GM18508 (cell line): ENCODE data around the gene SORCS2.

Source experiments
- ATAC-seq: cut with Tn5 transposase; IDR thresholded peaks from one replicate; pipeline ENCODE4 v1.9.1; 2021; ENCODE audit warnings: moderate number of reproducible peaks; ENCODE audit not compliant: insufficient read depth, unreplicated experiment

Gene SORCS2

DNA sequence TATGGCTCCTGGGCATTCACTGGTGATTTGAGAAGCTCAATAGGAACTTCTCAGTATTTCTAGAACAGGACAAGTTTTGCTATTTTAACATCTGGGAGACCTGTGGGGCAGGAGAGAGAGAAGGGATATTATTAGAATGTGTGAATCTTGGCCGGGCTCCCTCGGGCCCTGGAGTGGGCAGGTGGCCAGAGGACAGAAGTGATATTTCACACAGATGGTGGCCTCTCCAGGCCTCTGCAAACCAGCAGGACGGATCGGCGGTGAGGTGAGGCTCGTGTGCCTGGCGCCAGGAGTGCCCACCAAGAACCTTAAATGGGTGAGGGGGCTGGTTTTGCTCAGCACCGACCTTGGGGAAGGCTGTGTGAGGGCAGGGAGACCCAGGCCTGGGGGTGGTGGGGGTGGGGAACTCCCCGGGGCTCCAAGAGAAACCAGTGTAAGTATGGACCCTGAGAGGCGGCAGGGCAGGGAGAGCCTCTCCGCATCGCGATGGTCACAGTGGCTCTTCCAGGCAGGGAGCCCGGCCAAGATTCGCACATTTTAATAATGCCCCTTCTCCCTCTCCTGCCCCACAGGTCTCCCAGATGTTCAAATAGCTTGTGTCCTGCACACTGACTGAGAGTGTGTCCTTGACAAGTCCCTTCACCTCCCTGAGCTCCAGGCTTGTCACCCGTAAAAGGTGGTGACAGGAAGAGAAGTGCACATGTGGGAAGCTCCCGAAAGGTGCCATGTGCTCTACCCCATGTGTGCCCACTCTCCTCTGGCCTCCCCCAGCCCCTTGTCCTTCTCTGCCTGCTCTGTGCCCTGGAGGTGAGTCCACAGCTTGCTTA lies 64.9 kb downstream of the SORCS2 start:
- ATAC-seq, result no peak

DNA sequence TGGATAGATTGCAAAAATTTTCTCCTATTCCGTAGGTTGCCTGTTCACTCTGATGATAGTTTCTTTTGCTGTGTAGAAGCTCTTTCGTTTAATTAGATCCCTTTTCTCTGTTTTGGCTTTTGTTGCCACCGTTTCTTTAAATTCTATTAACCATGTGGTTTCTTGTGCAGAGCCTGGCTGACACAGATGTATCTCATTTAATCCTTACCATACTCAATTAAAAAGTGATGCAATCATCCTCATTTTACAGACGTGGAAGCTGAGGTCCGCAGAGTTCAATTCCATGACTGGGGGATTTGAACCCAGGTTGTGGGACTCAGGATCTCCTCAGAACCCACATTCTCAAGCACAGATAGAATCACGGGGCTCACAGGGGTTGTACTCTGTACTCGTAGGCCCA lies 66.7 kb downstream of the SORCS2 start:
- ATAC-seq, result no peak

DNA sequence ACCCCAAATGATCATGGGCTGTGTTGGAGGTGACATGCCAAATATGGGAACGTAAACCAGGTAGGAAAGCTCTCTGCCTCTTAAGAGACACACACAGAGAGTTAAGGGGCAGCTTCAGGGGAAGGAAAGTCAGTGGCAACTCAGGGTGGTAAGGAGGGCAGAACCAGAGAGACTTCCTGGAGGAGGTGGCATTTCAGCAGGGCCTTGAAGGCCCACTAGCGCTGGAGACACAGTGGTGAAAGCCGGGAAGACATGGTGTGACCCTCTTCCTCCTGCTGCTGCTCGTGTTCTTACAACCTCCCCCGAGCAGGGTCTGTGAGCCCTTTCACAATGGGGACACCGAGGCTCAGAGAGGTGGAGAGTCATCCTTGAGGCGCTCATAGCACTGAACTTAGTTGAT lies 68.2 kb downstream of the SORCS2 start:
- no peak for ATAC-seq

DNA sequence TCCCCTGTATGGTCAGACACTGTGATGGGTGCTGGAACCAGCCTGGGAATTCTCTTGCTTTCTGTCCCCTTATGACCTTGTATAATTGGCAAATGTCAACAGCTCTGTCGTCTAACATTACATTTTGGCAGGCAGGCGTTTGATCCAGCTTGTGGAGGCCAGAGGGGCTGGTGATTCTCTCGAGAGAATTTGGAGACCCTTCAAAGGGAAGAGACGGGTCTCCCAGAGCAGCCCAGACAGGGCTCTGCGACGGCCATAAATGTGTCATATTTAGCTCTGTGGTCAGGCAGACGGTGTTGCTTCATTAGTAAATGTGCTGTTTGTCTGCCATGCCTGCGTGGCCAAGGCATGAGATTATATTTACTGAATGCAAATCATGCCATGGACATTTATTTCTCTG lies 68.7 kb downstream of the SORCS2 start:
- no peak for ATAC-seq

DNA sequence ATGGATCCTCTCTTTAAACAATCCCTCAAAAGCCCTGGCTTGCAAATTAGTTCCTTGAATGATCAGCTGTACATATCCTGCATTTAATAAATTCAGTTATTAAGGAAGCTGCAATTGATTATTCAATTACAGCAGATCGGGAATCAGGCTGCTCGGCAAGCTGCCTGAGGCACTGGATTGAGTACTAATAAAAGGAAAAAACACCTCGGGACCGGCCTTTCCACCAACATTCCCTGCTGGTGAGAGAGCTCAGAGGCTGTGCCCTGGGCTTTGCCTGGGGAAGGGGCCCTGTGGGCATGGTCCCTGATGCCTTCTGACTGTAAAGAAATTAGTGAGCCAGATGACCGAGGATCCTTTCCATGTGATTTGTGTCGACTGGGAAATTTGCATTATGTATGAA lies 69.2 kb downstream of the SORCS2 start:
- no peak for ATAC-seq

DNA sequence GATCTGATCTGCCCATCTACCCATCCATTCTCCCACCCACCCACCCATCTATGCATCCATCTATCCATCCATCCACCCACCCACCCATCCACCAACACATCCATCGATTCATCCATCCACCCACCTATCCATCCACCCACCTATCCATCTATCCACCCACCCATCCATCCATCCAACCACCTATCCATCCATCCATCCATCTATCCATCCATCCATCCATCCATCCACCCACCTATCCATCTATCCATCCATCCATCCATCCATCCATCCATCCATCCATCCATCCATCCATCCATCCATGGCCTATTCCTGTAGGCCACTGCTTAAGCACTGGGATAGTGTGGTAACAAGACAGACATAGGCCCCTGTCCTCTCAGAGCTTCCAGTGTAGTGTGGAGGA lies 69.8 kb downstream of the SORCS2 start:
- ATAC-seq, result no peak

DNA sequence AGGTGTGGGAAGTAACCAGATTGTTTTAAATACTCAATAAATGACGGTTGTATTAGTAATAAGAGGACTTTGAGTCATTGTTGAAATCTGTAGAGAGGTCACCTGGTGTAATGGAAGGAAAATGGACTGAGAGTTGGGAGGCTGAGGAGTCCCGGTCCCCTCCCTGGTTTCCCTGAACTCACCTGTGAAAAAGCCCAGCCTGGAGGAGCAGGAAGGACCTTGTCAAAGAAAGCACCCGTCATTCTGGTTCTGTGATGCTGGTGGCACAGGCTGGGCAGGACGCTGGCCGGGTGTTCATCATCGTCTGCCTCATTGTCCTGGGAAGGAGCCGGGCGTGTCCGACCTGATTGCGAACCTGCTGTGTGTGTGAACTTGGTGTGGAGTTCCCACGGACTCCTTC lies 70.8 kb downstream of the SORCS2 start:
- ATAC-seq, result no peak

DNA sequence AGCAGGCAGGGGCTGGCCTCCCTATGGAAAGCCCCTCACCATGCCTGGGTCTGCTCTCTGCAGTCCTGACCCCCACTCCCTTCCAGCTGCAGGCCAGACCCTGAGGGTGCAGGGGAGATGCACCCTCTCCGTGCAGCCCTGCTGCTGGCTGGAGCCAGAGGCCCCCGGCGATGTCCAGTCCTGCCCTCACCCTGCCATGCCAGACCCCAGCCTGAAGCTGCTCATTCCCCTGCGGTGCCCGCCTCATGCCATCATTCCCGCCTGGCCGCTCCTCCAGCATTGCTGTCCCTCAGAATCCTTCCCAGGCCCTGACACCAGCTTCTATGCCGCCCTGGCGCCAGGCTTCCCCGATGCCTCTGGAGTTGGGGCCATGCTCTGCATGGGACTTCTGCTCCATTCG lies 72.4 kb downstream of the SORCS2 start:
- no peak for ATAC-seq

DNA sequence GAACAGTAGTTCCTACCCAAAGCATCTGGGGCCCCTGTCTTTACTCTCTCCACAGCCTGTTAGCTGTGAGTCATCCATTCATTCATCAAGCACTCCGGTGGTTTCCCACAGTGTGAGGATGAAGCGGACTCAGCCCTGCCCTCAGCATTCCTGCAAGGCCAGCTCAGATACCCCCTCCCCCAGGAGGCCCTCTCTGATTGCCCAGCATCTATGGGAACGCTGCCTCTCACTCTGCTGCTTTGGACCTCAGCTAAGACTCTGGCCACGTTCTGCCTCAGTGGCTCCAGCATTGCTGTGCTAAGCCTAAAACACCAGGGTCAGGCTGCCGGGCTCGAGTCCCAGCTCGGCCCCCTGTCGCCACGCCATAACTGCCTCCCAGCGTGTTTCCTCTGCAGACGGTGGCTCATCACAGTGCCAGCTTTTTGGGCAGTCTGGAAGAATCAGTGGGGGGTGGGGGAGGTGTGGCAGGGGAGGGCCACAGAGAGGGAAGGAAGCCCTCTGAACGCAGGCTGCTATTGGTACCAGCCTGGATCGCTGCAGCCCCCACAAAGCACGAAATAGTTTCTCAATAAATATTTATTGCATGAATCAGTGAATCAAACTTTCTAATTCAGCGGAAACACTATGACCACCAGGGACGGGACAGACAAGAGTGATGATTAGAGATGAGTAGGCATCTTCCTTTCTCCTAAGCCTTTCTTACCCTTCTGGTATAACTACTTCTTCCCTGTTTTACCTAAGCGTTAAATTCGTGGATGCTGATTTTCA lies 74.4 kb downstream of the SORCS2 start:
- no peak for ATAC-seq

DNA sequence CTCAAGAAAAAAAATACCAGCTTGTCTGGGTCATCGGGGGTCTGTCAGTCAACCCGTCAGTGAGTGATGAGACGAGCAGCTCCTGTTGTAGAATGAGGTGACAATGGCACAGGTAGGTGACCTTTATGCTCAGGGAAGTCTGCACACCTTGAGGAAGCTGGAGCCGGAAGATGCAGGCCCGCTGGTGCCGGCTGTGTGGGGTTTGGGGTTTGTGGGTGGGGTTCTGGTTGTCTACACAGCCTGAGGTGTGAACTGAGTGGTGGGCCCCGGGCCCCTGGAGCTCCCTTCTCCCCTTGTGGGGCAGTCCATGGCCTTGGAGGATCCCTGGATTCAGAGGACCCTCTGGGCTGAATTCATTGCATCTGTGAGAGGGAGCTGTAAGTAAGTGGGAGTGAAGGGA lies 75.5 kb downstream of the SORCS2 start:
- ATAC-seq, result no peak

DNA sequence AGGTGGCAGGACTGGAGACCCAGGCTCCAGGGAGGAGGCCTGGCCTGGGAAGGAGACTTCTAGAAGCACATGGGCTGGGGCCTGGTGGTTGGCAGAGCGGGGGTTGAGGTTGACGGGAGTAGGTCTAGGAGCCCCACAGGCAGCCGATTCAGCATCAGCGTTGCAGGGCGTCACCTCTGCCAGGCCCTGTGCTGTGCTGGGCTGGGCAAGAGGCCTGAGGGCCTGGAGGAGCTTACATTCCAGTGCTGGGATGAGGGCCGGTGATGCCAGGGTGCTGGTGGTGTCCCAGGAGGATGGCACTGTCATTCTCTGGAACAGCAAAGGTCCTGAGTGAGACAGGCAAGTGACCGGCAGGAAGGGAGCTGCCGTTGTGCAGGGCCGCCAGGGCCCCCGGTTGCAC lies 76.6 kb downstream of the SORCS2 start:
- no peak for ATAC-seq

DNA sequence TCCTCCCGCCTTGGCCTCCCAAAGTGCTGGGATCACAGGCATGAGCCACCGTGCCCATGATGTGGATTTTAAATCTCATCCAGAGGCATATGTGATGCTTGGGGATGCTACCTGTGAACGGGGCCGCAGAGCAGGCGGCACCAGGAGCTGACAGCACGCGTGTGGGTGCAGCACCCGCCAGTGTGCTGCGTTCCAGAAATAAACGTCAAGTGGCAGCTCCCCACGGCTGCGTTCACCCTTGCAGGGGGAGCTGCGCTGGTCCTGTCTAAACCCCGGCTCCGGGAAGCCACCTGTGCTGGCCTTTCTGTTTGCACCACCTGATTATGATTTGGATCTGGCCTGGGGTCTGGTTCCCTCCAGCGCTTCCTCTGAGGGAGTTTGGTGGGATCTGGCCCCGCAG lies 77.8 kb downstream of the SORCS2 start:
- ATAC-seq, result no peak

DNA sequence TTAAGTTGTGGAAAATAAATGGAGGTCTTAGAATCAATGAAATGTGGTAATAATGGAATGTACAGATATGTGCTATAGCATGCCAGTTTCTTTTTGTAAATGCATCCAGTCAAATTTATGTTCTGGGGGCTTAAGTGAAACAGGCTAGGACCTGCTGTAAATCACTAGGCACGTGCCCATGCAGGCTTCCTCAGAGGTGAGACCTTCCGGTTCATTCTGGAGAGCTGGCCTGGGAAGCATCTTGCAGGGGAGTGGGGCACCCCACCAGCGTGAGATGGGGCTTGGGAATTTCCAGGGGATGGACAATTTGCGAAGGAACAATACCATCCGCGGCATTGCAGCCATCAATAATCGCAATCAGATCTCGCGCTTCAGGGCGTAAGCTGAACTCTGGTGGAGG lies 80.1 kb downstream of the SORCS2 start:
- no peak for ATAC-seq

DNA sequence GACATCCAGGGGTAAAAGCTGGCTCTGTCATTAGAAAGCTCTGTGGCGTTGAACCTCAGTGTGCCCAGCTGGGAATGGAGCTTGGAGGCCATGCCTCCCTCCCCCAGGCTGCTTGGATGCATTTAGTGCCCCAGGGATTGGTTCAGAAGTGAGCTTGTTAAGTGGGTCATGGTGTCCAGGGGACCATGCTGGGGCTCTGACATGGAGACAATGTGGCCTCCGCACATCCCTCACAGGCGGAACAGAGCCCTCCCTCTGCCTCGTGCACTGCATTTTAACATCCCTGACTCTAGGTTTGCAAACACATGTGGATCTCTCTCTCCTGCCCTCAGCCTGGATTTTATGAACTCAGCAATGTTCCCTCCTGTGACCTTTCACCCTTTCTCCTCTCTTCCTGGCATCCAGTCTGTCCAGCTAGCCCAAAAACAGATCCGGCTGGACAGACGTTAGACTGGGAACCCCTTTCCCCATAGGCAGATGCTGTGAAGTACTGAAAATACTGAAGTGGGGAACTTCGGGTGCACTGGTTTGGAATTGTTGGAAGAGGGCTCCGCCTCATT lies 81.5 kb downstream of the SORCS2 start:
- no peak for ATAC-seq

DNA sequence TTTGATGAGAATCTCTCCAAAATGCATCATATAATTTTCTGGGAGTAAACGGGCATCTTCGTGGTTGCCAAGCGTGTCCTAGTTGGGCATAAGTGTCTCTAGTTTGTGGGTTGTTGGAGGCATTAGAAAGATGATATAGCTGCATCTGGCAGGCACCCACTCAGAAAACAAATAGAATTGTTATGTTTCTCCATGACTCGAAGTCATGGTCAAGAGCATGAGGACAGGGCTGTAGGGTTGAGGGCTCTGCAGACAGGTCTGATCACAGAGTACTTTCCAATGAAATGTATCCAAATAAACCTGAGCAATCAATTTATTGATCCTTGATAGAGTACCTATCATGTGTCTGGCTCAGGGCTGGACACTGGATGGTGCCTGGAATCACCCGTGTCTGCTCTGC lies 82.7 kb downstream of the SORCS2 start:
- ATAC-seq, result no peak

DNA sequence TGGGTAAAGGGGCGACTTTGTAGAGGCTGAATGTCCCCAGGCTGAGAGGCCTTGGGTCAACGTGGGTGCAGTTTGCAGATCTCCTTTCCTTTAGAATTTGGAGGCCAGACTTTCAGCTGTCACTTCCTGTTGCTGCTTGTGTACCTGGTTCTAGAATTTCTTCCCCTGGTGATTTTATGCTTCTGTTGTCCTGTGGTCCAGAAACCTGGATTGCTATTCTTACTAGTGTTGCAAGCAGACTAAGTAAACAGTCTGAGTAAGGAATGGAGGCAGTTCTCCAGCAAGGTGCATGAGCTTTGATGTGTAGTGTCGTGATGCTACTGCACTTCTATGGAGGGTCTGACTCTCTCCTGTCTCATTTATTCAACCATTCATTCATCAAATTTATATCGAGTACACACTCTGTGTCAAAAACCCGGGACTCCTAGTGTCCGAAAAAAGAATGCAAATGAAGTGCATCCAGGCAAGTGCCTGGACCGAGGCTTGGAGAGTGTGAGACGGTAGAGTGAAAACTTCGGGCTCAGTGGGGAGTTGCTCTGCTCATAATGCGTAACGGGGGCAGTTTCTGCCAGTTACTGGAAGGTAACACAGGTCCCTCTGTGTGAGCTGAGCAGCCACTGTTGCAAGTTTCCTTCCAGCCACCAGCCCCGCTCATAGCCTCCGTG lies 83.3 kb downstream of the SORCS2 start:
- no peak for ATAC-seq

DNA sequence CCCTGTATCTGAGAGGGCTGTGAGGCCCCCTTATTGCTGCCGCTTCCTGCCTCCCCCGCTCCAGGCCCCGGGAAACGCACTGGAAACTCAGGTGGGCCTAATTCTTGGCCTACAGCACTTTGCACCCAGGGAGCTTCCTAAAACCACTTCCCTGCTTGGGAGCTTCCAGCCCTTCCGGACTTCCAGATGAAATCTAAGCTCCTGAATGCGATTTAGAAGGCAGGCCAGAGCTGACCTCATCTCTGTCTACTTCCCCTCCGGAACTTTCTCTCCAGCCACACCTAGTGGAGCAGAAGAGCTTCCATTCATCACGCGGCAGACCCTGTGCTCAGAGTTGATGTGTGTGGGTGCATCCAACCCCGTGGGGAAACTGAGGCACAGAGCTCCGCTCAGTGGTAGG lies 84.2 kb downstream of the SORCS2 start:
- no peak for ATAC-seq

DNA sequence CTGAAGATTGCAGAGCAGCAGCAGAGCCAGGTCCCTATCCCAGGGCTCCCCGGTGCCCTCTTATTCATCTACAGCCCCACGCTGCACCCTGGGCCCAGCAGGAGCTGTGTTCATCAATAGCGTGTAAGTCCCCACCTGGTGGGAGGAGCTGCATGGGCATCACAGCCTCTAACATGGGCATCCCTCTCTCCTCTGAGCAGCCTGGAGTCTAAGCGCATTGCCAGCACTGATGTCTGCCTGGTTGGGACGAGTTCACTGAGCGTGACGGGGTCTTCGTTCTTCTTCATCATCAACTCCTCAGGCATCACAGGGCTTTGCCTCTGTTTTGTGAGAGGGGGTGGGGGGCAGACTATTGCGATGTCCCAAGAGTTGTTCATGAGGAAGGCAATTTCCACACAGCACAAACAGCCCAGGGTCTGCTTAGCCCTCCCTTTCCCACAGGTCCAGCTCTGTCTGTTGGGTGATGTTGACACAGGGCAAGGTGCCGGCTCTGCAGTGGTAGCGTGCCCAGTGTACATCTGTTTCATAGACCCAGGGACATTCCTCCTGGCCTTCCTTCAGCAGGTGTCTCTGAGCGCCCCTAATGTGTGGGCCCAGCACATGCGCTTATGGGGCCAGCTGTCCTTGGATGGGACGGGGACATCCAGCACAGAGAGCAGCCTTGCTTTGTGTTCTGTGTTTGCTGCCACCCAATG lies 85.9 kb downstream of the SORCS2 start:
- ATAC-seq, result no peak

DNA sequence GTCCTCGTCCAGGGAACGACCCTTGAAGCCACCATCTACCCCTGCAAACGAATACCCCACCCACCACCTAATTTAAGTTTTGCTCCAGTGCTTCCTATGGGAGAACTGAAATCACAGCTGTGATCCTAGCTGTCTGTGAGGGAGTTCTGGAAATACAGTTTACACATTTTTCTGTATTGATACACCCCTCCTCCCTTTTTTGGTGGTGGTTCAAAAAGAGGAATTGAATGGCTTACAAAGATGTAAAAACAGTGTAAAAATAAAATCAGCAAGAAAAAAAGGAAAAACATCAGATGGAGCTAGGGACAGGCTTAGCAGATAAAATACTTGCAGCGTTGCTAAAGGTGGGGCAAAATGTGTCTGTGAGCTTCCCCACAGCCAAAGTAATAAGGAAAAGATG lies 86.6 kb downstream of the SORCS2 start:
- ATAC-seq, result no peak

DNA sequence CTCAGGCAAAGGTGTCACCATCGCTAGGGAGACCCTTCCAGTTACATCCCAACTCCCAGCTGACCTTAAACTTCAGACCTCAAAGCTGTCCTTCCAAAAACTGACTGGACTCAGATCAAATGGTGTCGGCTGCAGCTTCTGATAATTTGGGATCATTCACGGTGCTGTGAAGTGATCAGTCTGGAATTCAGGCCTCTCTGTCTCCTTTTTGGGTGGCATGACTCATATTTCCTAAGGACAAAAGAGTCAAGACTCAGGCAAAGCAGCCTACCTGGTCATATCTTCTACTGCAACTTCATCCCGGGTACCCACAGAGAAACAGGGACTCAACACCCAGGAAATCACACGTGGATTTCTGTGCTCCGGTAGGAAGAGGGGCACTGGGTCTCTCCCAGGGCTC lies 87.6 kb downstream of the SORCS2 start:
- no peak for ATAC-seq
